GM12892 (cell line): ENCODE measurements around the gene KIF5C.

Source experiments
- POLR2A ChIP-seq: IDR thresholded peaks from 2 replicates; pipeline ENCODE4 v1.6.1; 2011; ENCODE audit warnings: low read depth, low read length, control low read depth
- POLR2AphosphoS5 ChIP-seq: IDR thresholded peaks from 2 replicates; pipeline ENCODE4 v1.6.1; 2011; ENCODE audit warnings: low read depth, low read length, control low read depth
- TAF1 ChIP-seq: IDR thresholded peaks from 2 replicates; pipeline ENCODE4 v1.6.1; 2011; ENCODE audit warnings: low read depth, mild to moderate bottlenecking, control low read depth, low read length, borderline replicate concordance

- TF ChIP-seq POLR2AphosphoS5: no peak
- no peak for TF ChIP-seq TAF1
- no peak for TF ChIP-seq POLR2A
These were observed 47.0 kb downstream of the KIF5C start for GRCh38 chr2:148922062-148922461.
